Stimulated activated naive CD8-positive, alpha-beta T cell treated with anti-CD3 and anti-CD28 coated beads, Interleukin-15, Interleukin-2, amounts not matched to agents 100 U/mL and 50 U/mL, for 24 hours (primary cell): ENCODE data around the gene PCBP3.
A peak's percentile ranks its signal among the peaks of the same experiment; 100 is the strongest.
"Not testable (repeated sequence)": the region's sequence is repeated elsewhere in the genome, so short reads cannot be mapped to it uniquely, and the experiment has no call there.

Experiments used
- ATAC-seq: fragments of 150-1000 bp; cut with Tn5 transposase; one replicate; pipeline ENCODE4 v1.10.0; 2021
- DNase-seq: peaks from one replicate; pipeline ENCODE4 v3.0.0; 2021

Gene PCBP3

GRCh38 chr21:45613881-45614280 lies 29.6 kb upstream of the PCBP3 start:
- DNase-seq = no peak
- ATAC-seq = no peak

- DNase-seq = peak; percentile 77
- peak; percentile 78 for ATAC-seq
Observed at GRCh38 chr21:45615145-45615711, 28.3 kb upstream of the PCBP3 start.

- DNase-seq (no peak), ATAC-seq (no peak)
Observed at GRCh38 chr21:45617021-45617921, 26.3 kb upstream of the PCBP3 start.

- ATAC-seq (no peak), DNase-seq (no peak)
Observed at GRCh38 chr21:45618287-45618686, 25.2 kb upstream of the PCBP3 start.

GRCh38 chr21:45618846-45619485 lies 24.6 kb upstream of the PCBP3 start:
- no peak for ATAC-seq
- DNase-seq = no peak

- no peak for DNase-seq
- no peak for ATAC-seq
Observed at GRCh38 chr21:45620201-45620923, 23.2 kb upstream of the PCBP3 start.

GRCh38 chr21:45621435-45622331 lies 21.8 kb upstream of the PCBP3 start:
- ATAC-seq, DNase-seq: not testable (repeated sequence)

GRCh38 chr21:45622416-45623097 lies 21.0 kb upstream of the PCBP3 start:
- no peak for DNase-seq
- no peak for ATAC-seq

GRCh38 chr21:45623436-45623835 lies 20.1 kb upstream of the PCBP3 start:
- DNase-seq = no peak
- no peak for ATAC-seq

GRCh38 chr21:45626127-45626526 lies 17.4 kb upstream of the PCBP3 start:
- DNase-seq, ATAC-seq: not testable (repeated sequence)

- no peak for ATAC-seq
- DNase-seq = no peak
Observed at GRCh38 chr21:45629046-45629981, 14.2 kb upstream of the PCBP3 start.

- no peak for DNase-seq
- no peak for ATAC-seq
Observed at GRCh38 chr21:45630066-45630694, 13.3 kb upstream of the PCBP3 start.

GRCh38 chr21:45630876-45631275 lies 12.6 kb upstream of the PCBP3 start:
- ATAC-seq (no peak), DNase-seq (no peak)

- ATAC-seq (no peak), DNase-seq (no peak)
Observed at GRCh38 chr21:45631540-45631939, 12.0 kb upstream of the PCBP3 start.

- no peak for DNase-seq
- ATAC-seq = no peak
Observed at GRCh38 chr21:45632160-45632559, 11.4 kb upstream of the PCBP3 start.

GRCh38 chr21:45632637-45633251 lies 10.8 kb upstream of the PCBP3 start:
- DNase-seq = no peak
- no peak for ATAC-seq

GRCh38 chr21:45634511-45635183 lies 8.9 kb upstream of the PCBP3 start:
- DNase-seq = no peak
- ATAC-seq = no peak
